PC-9 (cell line): ENCODE data around the gene CTXN3. TPM values are rescaled to one million over a fixed set of nuclear protein-coding genes. Genes with fewer than 3 reads are reported as not detected.

Experiments used
- BruUV-seq: library from RNA; stranded (reverse); fragments of 400-500 nt; replicated peaks from 2 replicates; lab custom pipeline; 2021; lab: Mats Ljungman, UMichigan
- CTCF ChIA-PET: fragments of 300-600 bp; sonication (Branson Sonifier 250); formaldehyde crosslinking; loops from one replicate; lab custom pipeline; 2022; ENCODE audit warnings: antibody characterized with exemption; lab: Charles Lee
- POLR2A ChIA-PET: fragments of 300-600 bp; sonication (Branson Sonifier 250); formaldehyde crosslinking; loops from one replicate; lab custom pipeline; 2022; ENCODE audit warnings: antibody characterized with exemption; ENCODE audit not compliant: unreplicated experiment; lab: Charles Lee
- DNase-seq, 2 experiments: peaks; one replicate each; pipeline versions ENCODE4 v3.0.0 to v3.0.0-alpha.2; 2015 to 2022; ENCODE audit warnings: mixed read lengths in 1 of 2
- H2AFZ ChIP-seq: fragments of 200-600 bp; sonication (generic); 2 replicates; pipeline ENCODE4 v1.8.1; 2017; ENCODE audit warnings: antibody characterized with exemption
- H3F3A ChIP-seq: fragments of 200-600 bp; sonication (generic); 2 replicates; pipeline ENCODE4 v1.8.1; 2017; ENCODE audit warnings: antibody characterized with exemption, mild to moderate bottlenecking, low read depth; ENCODE audit not compliant: insufficient read depth
- H3K27ac ChIP-seq: fragments of 200-600 bp; sonication (generic); 2 replicates; pipeline ENCODE4 v1.6.1; 2016; ENCODE audit warnings: mixed run types
- H3K27me3 ChIP-seq: fragments of 200-600 bp; sonication (generic); 2 replicates; pipeline ENCODE4 v1.6.1; 2016; ENCODE audit warnings: low read depth, mixed run types; ENCODE audit not compliant: insufficient read depth
- H3K36me3 ChIP-seq: fragments of 200-600 bp; sonication (generic); 2 replicates; pipeline ENCODE4 v1.6.1; 2016; ENCODE audit warnings: low read depth, mixed run types
- H3K4me1 ChIP-seq: fragments of 200-600 bp; sonication (generic); replicated peaks from 2 replicates; pipeline ENCODE4 v1.6.1; 2016; ENCODE audit warnings: mixed run types; ENCODE audit not compliant: insufficient read depth
- H3K4me2 ChIP-seq: fragments of 200-600 bp; sonication (generic); 2 replicates; pipeline ENCODE4 v1.6.1; 2017; ENCODE audit warnings: mixed run types
- H3K4me3 ChIP-seq: fragments of 200-600 bp; sonication (generic); 2 replicates; pipeline ENCODE4 v1.6.1; 2016; ENCODE audit warnings: mixed run types
- H3K79me2 ChIP-seq: fragments of 200-600 bp; sonication (generic); 2 replicates; pipeline ENCODE4 v1.6.1; 2017; ENCODE audit warnings: low read depth, mixed run types
- H3K9me2 ChIP-seq: fragments of 200-600 bp; sonication (generic); 2 replicates; pipeline ENCODE4 v1.8.1; 2017; ENCODE audit warnings: mild to moderate bottlenecking; ENCODE audit not compliant: insufficient read depth
- H3K9me3 ChIP-seq: fragments of 200-600 bp; sonication (generic); 2 replicates; pipeline ENCODE4 v1.8.1; 2016; ENCODE audit warnings: low read depth; ENCODE audit not compliant: insufficient read depth
- H4K20me1 ChIP-seq: fragments of 200-600 bp; sonication (generic); 2 replicates; pipeline ENCODE4 v1.8.1; 2017; ENCODE audit not compliant: insufficient read depth
- EZH2 ChIP-seq: fragments of 200-600 bp; sonication (generic); IDR thresholded peaks from 2 replicates; pipeline ENCODE4 v1.8.0; 2017; ENCODE audit warnings: antibody characterized with exemption, low read depth
- intact Hi-C: fragments of 100-400 bp; cut with micrococcal nuclease; formaldehyde crosslinking; loops from one replicate; pipeline ENCODE4 v1.10.0; 2022; ENCODE audit not compliant: unreplicated experiment
- total RNA-seq: library from RNA; stranded (reverse); gene quantifications from 2 replicates; pipeline ENCODE4 v1.2.3, GENCODE V29; 2021
- TF ChIP-seq, protein P1 (sequence below): fragments of 200-600 bp; sonication (generic); conservative IDR thresholded peaks from 2 replicates; pipeline ENCODE4 v1.6.1; 2017; ENCODE audit warnings: mixed run types, antibody characterized with exemption, mild to moderate bottlenecking, moderate library complexity

Gene CTXN3
- total RNA-seq, 1 experiment from 2014 or later: not detected

DNA sequence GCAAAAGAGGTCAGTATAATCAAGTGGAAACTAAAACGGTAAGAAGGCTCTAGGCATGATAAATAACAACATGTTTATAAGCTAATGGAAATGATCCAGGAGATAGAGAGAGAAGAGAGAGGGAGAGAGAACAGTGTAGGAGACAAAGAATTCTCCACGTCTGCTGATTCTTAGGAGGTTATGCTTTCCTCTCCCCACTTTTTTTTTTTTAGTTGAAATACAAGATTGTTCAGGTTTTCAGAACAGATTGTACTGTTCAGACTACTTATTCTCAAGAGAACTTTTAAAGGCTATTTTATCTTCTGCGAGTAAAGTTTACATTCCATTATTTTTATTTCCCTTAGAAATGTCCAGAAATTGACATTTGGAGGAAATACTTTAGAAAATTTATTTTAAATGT is 58.3 kb downstream of the CTXN3 start:
- CTCF ChIA-PET: no interaction called here
- H3K9me2 ChIP-seq: no peaks in the 10 kb centered on the region
- H3K9me3 ChIP-seq: no peaks in the 10 kb centered on the region

More for the DNA sequence above, 58.3 kb downstream of the CTXN3 start:
- Histone ChIP-seq H4K20me1 (no peaks in the 10 kb centered on the region), H3K27ac (no peak overlapping the region), H3K4me1 (peaks cover 14% of the 10 kb centered on the region), H3K4me3 (no peak overlapping the region), H3K4me2 (no peak overlapping the region), H2AFZ (no peak overlapping the region), H3F3A (no peaks in the 10 kb centered on the region), H3K79me2 (no peaks in the 10 kb centered on the region), H3K27me3 (no peaks in the 10 kb centered on the region), H3K36me3 (no peaks in the 10 kb centered on the region)
- no TSS peak for BruUV-seq
- intact Hi-C loops: no loop called here
- no peak for DNase-seq
- TF ChIP-seq, protein P1, sequence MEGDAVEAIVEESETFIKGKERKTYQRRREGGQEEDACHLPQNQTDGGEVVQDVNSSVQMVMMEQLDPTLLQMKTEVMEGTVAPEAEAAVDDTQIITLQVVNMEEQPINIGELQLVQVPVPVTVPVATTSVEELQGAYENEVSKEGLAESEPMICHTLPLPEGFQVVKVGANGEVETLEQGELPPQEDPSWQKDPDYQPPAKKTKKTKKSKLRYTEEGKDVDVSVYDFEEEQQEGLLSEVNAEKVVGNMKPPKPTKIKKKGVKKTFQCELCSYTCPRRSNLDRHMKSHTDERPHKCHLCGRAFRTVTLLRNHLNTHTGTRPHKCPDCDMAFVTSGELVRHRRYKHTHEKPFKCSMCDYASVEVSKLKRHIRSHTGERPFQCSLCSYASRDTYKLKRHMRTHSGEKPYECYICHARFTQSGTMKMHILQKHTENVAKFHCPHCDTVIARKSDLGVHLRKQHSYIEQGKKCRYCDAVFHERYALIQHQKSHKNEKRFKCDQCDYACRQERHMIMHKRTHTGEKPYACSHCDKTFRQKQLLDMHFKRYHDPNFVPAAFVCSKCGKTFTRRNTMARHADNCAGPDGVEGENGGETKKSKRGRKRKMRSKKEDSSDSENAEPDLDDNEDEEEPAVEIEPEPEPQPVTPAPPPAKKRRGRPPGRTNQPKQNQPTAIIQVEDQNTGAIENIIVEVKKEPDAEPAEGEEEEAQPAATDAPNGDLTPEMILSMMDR: no peak
- TF ChIP-seq EZH2: no peak
- POLR2A ChIA-PET: no interaction called here

Other genes with a start within 250 kb of the CTXN3 start
- 43.2 and 43.7 TPM in 2 replicates for gene PRRC1, start 131.4 kb upstream of the CTXN3 start, total RNA-seq
- gene CCDC192, start 54.3 kb downstream of the CTXN3 start, total RNA-seq: not detected in 2 replicates